SHP77 treated with DMSO at 0.1 percent for 48 hours (cell line): Measurements from ENCODE around the gene PLD4.
A peak's percentile ranks its signal among the peaks of the same experiment; 100 is the strongest.

Source experiments
- DNase-seq: peaks from one replicate; lab custom pipeline; 2025; lab: John Stamatoyannopoulos, UW

Gene PLD4

GRCh38 chr14:104928391-104929133 is 3.9 kb downstream of the PLD4 start:
- no peak for DNase-seq

GRCh38 chr14:104929268-104930230 is 4.9 kb downstream of the PLD4 start:
- no peak for DNase-seq

GRCh38 chr14:104930526-104931303 is 6.0 kb downstream of the PLD4 start:
- DNase-seq: no peak

DNA sequence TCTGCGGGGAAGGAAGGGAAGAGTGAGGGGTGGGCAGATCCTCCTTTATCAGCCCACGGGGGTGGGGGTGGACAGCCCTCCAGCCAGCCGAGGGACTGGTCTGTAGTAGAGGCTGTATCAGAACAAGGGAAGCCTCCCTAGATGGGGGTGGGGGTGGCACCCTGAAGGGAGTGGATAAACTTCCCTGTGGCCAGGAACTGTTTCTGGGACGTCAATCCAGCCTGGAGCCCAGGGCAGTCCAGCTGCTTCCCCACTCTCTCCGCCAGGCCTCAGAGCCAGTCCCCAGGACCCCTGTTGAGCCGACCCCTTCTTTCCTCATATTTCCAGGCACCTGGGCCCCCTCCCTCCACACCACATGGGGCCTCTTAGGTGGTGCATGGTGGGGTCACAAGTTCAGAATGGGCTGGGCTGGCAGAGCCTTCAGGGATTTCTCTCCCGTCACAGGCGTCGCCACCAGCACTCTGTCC is 6.7 kb downstream of the PLD4 start:
- no peak for DNase-seq

GRCh38 chr14:104931771-104932675 is 7.3 kb downstream of the PLD4 start:
- no peak for DNase-seq

- DNase-seq: peak; percentile 25
These were observed 8.3 kb downstream of the PLD4 start for GRCh38 chr14:104932676-104933631.

DNA sequence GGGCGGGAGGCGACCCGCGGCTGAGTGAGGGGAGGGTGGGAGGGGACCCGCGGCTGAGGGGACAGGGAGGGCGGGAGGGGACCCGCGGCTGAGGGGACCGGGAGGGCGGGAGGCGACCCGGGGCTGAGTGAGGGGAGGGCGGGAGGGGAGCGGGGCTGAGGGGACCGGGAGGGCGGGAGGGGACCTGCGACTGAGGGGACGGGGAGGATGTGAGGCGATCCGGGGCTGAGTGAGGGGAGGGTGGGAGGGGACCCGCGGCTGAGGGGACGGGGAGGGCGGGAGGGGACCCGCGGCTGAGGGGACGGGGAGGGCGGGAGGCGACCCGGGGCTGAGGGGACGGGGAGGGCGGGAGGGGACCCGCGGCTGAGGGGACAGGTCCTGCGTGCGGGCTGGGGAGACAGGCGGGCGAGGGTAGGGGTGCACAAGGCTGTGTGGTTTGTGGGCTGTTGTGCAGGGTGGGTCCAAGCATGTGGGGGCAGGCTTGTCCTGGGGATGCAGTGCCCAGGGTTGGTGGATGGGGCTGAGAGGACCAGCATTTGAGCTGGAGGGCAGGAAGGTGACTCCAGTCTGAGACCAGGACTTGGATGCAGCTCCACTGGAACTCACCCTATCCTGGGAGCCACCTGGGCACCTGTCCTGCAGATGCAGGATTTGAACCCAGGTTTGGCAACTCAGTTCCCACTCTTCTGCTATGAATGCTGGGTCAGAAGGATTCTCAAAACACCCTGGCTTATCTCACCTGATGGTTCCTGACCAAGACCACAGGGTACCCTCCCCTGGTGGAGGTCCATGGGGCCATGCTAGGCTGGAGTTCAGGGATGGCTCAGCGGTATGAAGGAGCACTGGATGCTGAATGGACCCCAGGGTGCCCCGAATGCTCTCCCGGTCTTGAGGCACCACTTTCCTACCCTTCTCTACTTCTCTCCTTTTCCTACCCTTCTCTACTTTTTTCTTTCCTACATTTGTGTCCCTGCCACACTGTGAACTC is 9.4 kb downstream of the PLD4 start:
- DNase-seq: no peak

GRCh38 chr14:104935026-104935650 is 10.5 kb downstream of the PLD4 start:
- DNase-seq: no peak

GRCh38 chr14:104935955-104936354 is 11.3 kb downstream of the PLD4 start:
- DNase-seq: no peak

DNA sequence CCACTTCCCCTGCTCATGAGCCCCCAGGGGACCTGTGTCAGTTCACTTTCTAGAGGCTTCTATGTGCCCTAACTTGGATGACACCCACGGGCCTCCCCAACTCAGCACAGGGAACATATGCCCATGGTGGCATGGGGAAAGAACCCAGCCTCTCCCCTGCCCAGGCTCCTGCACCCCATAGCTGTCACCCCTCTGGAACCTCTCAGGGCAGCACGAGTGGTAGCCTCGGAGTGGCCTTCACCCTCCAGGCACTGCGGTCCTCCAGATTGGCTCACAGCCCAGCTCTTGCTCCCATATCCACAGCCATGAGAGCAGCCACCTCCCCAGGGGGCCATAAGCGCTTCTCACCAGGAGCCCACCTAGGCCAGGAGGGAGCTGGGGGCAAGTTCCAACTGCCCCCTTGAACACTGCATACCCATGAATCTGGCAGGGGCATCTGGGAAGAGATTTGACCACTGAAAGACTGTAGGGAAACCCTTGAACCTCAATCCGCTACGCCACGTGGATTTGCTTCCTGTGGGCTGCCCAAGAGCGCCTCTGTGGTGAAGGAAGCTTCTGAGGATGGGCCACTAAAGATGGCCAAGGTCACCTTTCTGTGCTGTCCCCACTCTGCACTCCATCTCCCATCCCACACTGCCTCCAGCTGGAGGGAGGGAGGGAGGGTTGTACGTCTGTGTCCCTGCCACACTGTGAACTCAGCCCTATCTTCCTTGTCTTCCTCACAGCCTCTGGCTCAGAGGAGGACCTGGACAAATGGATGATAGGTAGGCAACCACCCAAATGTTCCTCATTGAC is 11.9 kb downstream of the PLD4 start:
- DNase-seq: no peak

DNA sequence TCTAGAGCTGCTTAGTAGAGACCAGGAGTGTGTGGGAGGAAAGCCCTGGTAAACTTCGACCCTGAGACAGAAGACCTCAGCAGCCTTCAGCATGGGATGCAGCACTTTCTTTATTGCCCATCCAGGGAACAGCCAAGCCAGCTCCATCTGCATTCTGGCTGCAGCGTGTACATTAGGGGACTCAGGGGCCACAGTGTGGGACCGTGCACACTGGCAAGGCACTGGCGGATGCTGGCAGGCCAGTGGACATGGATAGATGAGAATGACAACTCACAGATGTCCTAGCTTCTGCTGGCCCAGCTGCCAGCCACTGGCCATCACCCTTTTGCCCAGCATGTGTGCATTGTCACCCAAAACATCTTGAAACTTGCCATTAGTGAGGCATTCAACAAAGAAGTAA is 12.5 kb downstream of the PLD4 start:
- no peak for DNase-seq

DNA sequence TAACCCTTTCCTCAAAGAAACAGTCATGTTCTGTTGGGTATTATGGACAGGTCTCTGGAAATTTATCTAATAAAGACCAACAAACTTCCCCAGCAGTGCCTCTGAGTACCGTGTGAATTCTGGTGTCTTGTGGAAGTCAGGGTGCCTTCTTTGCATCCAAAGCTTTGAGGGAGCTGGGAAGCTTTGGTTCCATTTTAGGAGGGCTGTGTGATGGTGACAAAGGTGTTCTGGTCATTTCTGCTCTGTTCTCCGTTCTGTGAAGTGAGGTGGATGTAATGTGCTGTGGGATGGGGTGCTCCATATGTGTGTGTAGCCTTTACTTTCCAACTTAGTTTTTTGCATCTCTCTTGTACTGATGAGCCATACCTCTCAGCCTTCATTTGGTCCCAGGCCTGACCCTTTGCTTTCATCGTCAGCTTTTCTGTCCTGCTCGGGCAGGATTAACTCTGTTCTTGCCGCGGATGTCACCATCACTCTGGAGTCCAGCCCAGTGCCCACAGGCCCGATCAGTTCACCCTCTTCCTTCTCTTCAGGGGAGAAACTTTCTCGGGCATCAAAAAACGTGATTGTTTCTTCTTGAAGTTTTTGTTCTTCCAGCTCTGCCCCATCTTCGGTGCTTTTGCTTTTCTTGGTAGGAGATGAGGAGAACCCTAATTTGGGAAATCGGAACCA is 13.2 kb downstream of the PLD4 start:
- no peak for DNase-seq

DNA sequence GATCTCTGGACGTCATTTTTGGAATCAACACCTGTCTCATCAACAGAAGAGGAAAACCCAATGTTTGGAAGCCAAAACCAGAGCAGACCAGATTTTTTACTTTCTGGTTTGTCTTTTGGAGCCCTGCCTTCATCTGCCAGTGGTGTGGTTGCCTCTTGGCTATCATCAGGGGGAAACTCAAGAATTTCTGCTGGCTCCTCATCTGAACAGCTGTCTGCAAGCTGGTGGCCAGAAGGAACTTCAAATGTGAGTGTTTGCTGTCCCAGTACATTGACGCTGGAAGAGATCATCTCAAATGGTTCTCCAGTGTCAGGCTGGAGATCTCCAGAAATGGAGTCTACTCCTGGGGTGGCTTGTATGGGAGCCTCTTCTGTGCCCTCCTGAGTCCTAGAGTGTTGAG is 13.8 kb downstream of the PLD4 start:
- DNase-seq: no peak

DNA sequence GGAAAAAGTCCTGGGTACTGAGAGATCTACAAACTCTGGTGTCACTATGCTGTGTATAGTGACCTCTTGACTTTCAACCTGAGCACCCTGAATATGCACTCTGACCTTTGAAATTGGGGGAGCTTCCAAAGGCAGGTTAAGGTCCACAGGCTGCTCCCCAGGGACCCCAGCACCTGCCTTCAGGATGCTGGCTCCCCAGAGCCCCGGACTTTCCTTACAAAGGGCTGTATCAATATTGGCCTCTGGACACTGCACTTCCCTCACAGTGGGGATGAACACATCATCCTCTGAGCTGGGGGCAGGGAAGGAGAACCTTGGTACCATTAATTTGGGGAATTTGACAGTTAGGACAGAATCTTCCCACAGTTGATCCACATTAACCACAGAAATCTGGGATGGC is 14.3 kb downstream of the PLD4 start:
- DNase-seq: no peak

- no peak for DNase-seq
These were observed 15.2 kb downstream of the PLD4 start for GRCh38 chr14:104939666-104940410.

- DNase-seq: no peak
These were observed 16.0 kb downstream of the PLD4 start for GRCh38 chr14:104940526-104941150.
